Measurements from ENCODE around the gene FOXO1.
"Not testable (repeated sequence)": the region's sequence is repeated elsewhere in the genome, so short reads cannot be mapped to it uniquely, and the experiment has no call there.

The FOXO1 gene

DNA sequence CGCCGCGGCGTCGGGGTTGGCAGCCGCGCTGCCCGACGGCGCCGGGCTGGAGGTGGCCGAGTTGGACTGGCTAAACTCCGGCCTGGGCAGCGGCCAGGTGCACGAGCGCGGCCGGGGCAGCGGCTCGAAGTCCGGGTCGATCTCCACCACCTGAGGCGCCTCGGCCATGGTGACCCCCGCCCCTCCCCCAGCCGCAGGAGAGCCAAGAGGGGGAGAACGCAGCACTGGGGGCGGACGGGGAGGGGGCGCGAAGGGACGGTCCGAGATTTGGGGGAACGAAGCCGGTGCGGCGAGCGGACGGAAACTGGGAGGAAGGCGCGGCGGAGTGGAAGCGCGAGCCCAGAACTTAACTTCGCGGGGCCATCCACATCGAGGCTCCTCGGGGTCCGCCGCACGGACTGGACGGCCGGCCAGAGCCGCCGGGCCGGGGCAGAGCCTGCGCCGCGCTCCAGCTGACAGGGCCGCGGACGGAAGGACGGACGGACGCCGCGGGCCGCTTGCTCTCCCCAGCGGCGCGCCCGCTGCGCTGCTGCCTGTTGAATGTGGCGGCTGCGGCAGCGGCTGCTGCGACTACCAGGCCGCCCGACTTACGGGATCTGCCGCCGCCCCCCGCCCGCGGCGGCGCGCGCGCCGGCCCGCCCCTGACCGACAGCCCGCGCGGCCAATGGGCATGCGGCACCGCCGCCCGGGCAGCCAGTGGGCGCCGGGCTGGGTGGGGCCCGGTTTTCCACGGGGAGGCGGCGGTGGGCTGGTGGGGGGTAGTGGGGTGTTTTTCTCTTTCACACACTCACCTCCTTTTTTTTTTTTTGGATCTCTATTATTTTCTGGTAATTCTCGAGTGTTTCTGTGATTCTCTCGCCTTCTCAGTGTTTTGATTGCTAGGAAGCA lies at the start of gene FOXO1:
Gene FOXO1 (minus strand): TSS at position 597 of the 888 bp plus-strand sequence. CDS start 429 bp downstream, at position 168.
- peak; percentile 90 for DNase-seq

DNA sequence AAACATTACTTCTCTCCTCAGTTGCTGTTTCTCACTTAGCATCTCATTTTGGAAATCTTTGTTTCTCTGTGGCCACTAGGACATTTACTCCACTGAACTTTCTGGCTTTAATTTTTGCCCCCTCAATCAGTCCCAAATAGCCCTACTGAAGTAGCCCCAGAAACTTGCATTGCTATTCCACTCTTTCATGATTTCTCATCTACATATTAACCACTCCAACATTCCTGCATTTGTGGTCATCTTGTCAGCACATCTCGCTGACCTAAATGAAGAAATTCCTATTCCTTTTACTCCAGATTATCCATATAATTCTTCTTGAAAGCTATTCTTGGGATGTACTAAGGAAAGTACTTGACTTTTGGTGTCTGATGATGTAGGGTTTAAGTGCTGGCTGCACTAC lies 48.0 kb upstream of the FOXO1 start:
- not testable (repeated sequence) for DNase-seq

DNA sequence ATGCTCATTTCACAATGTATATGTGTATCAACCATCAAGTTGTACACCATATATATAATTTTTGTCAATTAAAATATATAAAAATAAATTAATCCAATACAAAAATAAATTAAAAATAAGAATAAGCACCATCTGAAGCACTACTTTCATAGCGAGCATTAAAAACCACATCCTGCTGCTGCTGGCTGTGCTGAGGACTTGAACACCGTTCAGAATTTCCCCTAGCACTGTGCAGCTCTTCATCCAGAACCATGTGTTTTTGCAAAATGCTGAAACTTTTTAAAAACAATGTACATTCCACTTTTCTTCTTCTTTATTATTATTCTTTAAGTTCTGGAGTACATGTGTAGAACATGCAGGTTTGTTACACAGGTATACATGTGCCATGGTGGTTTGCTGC lies 40.0 kb upstream of the FOXO1 start:
- peak; percentile 16 for DNase-seq

DNA sequence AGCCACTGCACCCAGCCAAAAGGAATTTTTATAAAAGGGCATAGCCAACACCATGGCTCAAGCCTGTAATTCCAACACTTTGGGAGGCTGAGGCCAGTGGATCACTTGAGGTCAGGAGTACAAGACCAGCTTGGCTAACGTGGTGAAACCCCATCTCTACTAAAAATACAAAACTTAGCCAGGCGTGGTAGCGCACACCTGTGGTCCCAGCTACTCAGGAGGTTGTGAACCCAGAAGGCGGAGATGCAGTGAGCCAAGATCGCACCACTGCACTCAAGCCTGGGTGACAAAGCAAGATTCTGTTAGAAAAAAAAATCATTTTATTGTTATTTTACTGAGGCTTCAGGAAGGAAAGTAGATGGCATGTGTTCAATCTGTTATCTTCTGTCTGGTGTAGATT lies 31.3 kb upstream of the FOXO1 start:
- DNase-seq = no peak

DNA sequence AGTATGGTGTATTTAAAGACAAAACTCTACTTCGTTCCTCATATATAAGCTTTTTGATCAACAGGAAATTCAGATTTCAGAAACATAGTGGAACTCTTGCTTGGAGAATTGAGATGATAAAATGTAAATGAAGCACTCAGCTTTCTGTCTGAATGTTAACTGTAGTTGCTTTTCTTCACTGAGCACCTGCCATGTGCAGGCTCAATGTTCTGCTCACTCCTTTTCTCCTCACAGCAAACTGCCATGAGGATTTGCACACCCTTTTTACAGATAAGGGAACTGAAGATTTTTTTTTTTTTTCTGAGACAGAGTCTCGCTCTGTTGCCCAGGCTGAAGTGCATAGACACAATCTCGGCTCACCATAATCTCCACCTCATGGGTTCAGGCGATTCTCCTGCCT lies 28.0 kb upstream of the FOXO1 start:
- DNase-seq = no peak

DNA sequence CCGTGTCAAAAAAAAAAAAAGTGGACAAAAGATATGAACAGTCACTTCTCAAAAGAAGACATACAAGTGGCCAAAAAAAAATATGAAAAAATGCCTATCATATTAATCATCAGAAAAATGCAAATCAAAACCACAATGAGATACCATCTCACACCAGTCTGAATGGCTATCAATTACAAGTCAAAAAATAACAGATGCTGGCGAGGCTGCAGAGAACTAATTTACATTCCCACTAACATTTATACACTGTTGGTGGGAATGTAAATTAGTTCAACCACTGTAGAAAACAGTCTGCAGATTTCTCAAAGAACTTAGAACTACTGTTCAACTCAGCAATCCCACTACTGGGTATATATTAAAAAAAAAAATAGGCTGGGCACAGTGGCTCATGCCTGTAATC lies 26.5 kb upstream of the FOXO1 start:
- no peak for DNase-seq

DNA sequence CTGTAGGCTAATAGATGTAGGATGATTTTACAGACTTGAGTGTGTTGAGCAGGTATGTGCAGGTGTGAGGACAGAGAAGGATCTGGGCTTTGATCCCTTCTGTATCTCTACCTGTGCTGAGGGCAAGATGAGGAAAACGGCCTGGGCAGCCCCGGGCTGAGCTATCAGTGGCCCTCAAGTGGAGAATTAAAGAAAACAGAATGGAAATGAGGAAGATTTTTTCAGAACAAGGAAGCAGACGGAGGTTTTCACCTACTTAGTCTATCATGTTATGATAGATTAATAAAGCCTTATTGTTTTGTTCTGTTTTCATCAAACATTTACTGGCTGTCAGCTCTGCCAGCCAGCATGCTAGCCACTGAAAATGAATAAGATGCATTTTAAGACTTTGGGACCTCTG lies 22.3 kb upstream of the FOXO1 start:
- DNase-seq = no peak

DNA sequence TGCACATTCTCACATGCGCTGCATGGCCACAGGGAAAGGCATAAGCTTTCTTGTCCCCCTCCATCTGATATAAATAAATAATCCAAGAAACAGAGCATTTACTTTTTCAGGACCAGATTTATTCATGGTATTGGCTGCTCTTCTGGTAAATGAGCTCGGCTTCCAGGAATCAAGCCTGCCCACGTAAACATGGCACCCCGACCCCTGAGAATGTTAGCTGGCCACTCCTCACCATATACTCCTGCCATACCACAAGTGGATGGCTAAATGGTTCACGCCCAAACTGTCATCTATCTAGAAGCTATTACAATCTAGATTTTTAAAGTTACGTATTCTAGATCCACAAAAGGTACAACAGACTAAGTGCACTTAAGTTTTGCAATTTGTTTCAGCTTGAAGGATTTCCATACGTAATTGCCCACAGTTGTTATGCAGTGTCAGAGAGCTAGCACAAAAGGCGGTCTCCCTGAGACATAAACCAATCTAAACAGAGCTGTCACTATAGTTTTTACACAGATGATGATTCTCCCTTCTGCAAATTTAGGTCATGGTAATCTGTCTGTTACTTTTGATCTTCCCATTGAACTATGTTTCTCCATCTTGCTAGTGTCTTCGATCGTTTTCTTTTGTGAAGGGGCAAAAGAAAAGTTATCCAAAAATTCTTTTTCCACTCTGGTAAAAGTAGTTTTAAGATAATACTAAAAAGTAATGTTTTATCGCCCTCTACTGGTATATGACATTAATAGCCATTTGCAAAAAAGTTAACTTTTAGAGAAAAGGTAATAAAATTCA lies 16.2 kb upstream of the FOXO1 start:
- DNase-seq = peak; percentile 46

DNA sequence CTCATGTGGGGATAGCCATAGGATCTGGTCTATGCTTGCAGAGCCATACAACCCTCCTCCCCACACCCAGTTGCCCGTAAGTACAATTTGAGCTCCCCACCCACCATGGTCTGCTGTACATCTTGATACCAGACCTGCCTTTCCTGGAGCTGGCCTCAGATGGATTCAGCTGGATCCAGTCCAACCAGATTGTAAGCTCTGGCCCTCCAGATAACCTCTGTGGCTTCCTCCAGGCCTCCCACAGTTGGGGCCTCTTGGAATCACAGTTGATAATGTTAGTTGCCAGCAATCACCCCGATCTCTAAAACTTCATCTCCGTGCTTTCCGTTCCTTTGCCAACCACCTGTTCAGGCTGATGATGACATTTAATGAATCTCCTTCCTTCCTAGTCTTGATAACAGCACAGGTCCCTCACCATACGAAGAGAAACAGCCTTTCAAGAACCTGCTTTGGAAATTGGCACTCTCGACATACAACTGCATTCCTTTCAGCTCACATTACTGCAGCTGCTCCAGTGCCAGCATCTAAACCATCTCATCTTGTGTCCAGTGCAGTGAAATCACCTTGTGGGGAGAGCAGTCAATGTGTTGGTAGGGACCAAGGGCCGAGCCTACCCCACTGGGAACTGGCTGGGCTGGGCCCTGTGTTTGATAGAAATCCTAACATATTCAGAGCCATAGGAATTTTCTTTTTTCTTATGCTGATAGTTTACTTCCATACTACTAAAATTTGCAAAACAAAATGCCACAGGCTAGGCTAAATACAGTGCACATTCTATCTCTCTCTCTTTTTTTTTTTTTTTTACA lies 15.1 kb upstream of the FOXO1 start:
- DNase-seq = no peak

DNA sequence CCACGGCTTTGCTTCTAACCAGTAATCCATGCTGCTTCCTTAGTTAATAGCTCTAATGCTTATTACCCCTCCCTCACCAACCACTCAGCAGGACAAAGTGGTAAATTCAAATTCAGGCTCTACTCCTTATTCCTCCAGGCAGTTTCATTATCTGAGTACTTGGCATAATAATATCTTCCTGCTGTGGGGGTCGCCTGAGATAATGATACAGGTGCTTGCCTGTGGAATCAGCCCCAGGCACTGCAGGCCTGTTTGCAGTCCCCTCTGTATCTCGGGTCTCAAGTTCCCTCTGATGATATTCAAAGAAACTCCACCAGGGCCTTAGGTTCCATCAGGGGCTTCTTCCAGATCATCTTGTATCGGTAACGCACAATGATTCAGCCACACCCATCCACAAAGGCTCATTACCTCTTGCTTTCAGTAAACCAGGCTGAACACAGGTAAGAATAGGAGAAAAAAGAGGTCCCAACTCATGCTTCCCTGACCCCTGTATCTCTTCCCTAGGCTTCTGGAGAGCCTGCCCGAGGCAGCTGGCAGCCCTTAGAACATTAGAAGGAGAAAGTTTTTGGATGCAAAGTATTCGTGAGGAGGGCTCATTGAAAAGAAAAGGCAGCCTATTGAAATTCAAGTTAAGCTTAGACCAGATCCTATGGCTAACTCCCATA lies 14.3 kb upstream of the FOXO1 start:
- DNase-seq = no peak

DNA sequence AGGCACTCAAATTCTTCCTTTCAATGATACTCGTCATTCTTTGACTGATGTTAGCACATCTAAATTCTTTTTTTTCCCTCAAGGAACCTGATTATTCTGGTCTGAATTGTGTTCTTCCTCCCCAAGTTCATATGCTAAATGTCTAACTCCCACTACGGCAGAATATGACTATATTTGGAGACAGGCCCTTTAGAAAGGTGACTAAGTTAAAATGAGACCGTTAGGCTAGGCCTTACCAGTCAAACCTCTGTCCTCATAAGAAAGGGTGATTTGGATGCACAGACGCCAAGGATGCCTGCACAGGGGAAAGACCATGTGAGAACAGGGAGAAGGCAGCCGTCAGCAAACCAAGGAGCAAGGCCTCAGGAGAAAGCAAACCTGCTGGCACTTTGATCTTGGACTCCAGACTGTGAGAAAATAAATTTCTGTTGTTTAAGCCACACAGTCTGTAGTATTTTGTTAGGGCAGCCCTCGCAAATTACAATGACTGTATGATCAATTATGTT lies 13.1 kb upstream of the FOXO1 start:
- no peak for DNase-seq

DNA sequence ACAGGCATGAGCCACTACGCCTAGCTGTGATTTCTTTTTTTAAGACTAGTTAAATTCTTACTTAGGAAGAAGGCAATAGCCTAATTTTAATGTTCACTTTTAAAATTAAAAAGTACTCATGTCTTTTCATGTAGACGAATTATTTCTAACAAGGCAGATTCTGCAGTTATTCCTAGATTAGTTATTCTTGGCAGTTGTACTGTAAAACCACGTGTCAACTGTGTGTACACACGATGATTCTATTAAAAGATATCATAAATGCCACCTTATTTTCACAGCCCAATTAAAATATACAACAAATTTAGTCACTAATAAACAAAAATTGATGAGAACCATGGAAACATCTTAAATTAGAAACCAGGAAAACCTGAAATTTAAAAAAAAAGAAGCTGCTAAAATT lies 10.6 kb upstream of the FOXO1 start:
- no peak for DNase-seq

DNA sequence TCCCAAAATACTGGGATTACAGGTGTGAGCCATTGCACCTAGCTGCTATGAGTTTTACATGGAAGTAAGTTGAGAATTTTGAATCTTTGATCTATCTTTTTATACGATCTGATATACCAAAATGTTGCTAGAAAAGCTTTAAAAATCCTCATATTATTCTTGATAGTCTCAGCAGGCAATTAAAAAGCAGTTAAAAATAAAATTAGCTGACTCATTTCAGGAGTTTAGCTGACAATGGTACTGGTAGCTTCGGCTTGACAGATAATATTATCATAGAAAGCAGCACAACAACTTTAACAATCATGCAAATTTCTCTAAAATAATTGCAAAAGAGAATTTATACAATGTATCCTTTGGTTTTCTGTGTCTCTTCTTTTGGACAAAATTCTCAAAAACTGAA lies 9.6 kb upstream of the FOXO1 start:
- DNase-seq = no peak

DNA sequence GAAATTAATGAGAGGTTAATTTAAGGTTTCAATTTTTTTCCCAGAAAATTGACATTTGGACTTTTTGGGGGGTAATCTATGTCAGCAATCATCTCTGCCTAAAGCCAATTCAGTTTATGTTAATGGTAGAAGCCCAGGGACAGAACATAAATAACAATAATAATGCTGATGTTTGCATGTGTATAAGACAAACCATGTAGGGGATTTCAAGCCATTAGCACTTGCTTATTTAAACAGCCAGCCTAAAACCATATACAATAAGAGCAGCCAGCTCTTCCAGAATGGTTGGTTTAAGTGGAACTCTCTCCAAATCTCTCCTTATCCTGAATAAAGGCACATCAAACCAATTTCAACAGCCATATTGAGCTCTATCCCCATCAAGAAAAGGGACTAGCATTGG lies 7.0 kb upstream of the FOXO1 start:
- no peak for DNase-seq

DNA sequence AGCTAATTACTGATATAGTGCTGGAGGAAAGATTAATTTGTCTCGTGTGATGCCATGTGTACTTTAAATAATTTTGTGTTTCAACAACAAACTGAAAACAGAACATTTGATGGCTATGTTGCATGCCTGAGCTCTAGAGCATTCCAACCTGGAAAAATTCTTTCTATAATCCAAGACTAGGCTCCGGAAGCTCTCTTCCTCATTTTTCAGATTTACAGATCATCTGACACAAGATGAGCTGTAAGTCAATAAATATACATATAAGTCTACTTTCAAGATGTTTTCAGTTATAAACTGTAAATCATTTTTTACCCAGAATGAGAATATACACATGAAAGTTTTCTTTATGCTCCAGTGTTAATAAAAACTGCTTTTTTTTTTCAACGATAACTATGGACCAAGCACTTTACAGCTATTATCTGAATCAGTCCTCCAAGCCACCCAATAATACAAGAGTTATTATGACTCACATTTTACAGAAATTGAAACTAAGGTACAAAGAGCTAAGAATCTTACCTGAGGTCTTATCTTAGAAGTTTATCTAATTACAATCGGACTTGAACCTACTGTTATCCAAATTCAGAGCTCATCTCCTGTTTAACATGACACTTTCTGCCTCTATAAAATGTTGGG lies 6.4 kb upstream of the FOXO1 start:
- no peak for DNase-seq

DNA sequence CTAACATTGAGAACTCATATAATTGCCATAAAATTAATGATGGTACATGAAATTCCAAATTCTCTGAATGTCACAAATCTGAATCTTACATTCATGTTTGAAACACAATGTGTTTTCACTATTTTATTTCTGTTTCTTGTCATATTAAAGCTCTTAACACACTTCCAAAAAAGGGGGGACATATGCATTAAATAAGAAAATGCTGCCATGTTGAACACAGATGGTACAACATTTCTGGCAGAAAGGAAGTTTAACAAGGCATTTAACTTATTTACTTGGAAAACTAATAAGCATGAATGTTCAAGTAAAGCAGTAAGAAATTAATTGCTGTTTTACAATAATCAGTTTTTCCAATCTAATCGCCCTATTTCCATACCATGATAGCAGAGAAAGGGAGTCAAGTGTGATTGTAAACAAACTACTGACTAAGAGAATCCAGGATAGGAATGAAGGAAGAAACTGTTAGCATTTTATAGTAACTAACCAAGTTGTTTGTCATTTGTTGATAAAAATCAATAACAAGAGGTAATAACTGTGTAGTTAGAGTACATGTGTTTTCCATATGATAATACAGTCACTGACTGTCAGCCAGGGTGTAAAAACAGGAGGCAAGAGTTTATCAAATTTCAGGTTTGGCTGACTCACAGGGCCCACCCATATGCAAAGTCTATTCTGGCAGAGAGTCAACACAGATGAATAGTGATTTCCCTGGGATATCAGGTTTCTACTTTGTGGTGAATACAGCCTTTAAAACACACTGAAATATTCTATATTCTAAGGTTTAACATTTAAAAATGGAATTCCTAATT lies 5.7 kb upstream of the FOXO1 start:
- no peak for DNase-seq

DNA sequence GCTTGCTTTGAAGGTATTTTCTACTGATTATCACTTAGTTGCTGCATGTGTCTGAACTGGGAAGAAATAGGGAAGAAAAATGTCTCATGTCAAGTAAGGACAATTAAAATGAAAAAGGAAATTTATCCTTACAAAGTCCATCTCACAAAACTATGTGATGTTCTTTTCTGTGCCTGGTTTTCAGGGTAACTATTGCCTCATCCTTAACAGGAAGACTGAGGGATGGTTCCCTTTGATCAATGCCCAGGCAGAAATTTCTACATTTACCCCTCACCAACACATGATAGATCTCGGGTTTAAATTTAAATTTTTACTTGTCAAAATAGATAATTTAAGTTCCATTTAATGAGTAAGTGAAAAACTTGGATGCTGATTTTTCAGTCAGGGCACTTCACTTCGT lies 3.9 kb upstream of the FOXO1 start:
- no peak for DNase-seq

DNA sequence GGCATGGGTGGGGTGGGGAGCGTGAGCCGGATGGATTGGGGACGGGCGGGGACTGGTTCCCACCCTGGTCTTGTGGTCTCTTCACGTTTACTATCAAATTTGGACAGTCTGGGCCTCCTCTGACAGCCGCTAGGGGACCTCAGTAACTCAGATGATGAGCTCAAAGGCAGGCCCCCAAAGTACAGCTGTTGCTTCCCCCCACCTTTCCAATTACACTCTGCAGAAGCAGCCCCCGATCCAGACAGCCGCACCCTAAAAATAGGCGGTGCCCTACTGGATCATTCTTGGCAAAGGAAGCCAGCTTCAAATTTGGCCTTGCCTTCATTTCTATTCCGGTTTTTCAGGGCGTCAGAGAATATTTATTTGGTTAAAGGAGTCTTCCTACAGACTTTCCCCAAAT lies 1.9 kb upstream of the FOXO1 start:
- DNase-seq = peak; percentile 67

DNA sequence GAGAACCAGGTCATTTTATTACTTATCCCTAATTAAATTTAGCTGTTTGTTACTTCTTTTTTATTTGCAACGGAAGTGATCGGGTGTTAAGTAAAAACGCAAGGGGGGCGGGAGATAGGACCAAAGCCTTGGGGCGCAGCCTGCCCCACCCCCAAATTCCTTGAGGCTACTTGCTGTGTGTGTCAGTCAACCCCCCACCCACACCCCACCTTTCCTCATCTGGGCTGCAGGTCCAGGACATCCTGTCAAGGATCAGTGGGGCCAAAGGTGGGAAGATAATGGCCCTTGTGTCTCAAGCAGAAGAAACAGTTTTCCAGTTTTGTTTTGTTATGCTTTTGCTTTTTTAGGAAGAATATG lies 1.2 kb upstream of the FOXO1 start:
- no peak for DNase-seq

DNA sequence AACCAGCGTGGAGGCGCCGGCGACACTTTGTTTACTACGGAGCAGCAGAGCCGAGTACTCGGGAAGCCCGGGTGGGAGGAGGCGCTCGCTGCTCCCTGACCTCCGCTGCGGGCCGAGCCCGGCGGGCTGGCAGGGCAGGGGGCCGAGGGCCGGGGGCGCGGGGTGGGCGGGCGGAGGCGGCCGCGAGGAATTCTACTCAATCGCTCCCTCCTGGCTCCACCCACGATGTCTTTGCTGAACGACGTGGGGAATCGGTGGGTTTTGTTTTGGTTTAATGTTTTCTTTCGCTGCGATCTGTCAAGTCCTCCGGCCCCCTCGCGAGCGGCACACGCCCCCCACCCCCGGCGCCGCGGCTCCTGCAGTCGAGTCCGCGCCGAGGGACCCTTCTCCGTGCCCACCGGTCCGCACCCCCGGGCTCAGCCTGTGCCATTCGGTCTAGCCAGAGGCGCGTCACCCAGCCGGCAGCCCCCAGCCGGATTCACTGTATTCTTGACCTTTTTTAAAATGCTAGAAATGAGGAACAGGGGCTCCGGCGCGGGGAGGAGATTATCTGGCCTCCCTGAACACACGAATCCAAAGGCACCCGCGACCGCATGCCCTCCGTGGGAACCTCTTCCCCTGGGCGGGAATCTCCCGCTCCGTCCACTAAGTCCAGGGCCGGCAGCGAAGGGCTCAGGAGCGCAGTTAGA lies 636 bp upstream of the FOXO1 start:
- DNase-seq = no peak

All from CD4-positive, alpha-beta T cell treated with Interleukin-17A for 1 hour (primary cell).